LNCaP clone FGC (cell line): Measurements from ENCODE around the gene PPT2.

Experiments used
- DNase-seq: peaks from one replicate; pipeline ENCODE4 v3.0.0-alpha.2; 2011; ENCODE audit warnings: low read depth
- H3K4me3 ChIP-seq: 2 replicates; pipeline ENCODE4 v1.5.1; 2011; ENCODE audit warnings: mild to moderate bottlenecking, low read depth, low read length, control low read depth
- TF ChIP-seq, protein P1 (sequence below): IDR thresholded peaks from 2 replicates; pipeline ENCODE4 v1.5.1; 2012; ENCODE audit warnings: mild to moderate bottlenecking; ENCODE audit not compliant: control insufficient read depth, insufficient read depth; ENCODE audit errors: extremely low read depth

Gene PPT2

DNA sequence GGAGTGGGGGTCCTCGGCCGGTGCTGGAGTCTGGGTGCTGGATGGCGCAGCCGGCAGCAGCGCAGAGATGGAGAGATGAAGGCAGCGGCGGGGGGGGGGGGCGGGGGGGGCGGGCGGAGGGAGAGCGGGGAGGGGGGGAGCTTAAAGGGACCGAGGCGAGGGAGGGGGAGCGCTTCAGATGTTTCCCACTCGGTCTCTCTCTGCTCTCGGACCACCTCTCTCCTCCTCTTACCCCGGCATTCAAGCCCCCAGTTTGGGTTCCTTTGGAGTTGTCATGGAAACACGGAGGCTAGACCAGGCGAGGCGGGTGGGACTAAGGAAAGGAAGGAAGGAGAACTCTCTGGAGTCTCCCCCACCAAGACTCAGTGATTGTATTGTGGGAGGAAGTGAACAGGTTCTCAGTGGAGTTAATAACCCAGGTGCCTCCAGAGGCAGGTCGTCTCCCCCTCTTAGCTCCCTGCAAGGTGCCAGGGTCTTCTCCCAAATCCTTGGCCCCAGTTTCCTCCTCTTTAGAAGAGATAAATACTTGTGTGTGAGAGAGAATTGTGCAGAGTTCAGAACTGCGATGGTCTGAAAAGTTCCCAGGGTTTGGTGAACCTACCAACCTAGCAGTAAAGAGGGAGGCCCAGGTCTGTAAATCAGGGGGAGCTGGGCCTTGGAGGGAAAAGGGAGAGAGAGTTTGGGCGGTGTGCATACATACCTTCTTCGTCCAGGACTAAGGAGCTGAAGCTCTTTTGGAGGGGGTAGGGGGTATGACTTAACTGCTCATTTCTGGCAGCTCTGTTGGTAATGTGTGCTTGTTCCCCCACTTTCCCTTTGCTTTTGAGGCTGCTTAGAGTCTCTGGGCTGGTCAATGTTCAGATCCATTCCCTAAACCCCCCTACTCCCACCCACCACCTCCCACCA, 1.8 kb upstream of the PPT2 start, which contains the start of gene PRRT1:
Gene PRRT1 (minus strand): TSS at position 77 of the 906 bp plus-strand sequence. CDS start 112 bp downstream, outside the sequence.
- no peak for DNase-seq
- TF ChIP-seq, protein P1, sequence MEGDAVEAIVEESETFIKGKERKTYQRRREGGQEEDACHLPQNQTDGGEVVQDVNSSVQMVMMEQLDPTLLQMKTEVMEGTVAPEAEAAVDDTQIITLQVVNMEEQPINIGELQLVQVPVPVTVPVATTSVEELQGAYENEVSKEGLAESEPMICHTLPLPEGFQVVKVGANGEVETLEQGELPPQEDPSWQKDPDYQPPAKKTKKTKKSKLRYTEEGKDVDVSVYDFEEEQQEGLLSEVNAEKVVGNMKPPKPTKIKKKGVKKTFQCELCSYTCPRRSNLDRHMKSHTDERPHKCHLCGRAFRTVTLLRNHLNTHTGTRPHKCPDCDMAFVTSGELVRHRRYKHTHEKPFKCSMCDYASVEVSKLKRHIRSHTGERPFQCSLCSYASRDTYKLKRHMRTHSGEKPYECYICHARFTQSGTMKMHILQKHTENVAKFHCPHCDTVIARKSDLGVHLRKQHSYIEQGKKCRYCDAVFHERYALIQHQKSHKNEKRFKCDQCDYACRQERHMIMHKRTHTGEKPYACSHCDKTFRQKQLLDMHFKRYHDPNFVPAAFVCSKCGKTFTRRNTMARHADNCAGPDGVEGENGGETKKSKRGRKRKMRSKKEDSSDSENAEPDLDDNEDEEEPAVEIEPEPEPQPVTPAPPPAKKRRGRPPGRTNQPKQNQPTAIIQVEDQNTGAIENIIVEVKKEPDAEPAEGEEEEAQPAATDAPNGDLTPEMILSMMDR = no peak
- no peak within 1 kb of the TSS for H3K4me3 ChIP-seq

DNA sequence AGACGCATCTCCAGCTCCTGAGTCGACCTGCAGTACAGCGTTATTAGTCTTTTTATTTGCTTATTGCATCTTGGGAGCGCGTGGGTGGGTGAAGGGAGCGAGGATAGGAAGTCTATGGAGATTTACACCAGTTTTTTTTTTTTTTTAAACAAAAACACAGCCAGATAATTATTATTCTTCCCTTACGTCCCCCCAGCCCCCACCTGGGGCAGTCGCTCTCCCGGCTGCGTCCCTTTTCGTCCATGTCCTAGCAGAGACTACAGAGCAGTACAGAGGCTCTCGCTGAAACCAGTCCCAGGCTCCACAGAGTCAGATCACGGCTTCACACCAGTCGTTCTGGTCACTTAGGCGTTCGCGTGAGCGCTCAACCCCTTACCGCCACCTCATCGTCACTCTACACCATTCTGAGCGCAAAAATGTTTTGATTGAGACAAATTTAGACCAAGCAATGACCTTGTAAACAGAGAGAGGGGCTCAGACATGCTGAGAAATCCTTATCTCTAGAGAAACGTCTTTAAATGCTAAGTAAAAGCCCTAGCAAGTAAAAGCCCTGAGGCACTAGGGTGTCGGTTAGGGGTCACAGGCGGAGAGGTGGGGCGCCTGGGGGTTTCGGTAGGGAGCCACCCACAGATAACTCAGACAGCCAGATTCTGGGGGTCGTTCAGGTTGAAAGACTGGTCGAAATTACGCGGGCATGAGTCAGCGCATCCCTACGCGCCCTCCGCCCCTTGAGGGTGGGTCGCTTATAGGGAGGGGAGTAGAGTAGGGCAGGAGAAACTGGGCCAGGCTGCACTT, 975 bp upstream of the PPT2 start:
- no peak for DNase-seq
- H3K4me3 ChIP-seq = peak overlapping the region; percentile 77

DNA sequence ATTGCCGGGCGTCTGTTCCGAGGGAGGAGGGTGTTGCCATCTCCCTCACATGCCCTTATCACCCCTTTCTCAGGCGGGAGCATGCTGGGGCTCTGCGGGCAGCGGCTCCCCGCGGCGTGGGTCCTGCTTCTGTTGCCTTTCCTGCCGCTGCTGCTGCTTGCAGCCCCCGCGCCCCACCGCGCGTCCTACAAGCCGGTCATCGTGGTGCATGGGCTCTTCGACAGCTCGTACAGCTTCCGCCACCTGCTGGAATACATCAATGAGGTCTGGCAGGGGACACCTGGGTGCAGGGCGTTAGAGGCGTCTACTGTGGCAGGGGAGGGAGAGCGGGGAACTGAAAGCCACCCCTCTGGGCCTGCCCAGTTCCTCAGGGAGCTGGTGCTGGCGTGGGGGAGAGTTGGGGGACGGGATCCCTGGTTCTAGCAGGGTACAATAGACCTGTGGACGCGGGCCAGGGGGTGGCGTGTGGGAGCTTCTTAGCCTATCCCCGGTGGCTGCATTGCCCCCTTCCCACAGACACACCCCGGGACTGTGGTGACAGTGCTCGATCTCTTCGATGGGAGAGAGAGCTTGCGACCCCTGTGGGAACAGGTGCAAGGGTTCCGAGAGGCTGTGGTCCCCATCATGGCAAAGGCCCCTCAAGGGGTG, 697 bp downstream of the PPT2 start:
- DNase-seq = peak; percentile 42
- peak overlapping the region; percentile 77 for H3K4me3 ChIP-seq
- TF ChIP-seq, protein P1 = peak; percentile 80

More for the DNA sequence above, 975 bp upstream of the PPT2 start:
- TF ChIP-seq, protein P1 = no peak

DNA sequence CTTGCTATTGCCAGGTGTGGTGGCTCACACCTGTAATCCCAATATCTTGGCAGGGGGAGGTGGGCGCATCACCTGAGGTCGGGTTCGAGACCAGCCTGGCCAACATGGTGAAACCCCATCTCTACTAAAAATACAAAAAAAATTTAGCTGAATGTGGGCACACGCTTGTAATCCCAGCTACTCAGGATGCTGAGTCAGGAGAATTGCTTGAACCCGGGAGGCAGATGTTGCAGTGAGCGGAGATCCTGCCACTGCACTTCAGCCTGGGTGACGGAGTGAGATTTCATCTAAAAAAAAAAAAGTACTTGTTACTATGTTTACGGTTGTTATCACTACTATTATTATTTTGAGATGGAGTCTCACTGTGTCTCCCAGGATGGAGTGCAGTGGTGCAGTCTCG, 3.0 kb downstream of the PPT2 start:
- TF ChIP-seq, protein P1 = no peak
- no peak for DNase-seq
- no peak overlapping the region for H3K4me3 ChIP-seq

DNA sequence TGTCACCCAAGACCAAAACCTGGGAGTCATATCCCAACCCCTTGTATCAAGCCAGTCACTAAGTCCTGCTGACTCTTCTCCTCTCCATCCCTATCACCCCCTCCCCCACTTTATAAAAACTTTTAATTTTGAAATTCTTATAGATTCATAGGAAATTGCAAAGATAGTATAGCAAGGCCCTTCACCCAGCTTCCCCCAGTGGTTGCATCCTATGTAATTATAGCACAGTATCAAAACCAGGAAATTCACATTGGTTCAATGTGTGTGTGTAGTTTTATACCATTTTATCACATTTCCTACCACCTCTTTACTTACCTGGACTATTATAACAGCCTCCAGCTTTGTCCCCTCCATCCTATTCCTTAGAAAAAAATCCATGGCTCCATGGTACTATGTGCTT, 4.1 kb downstream of the PPT2 start:
- no peak overlapping the region for H3K4me3 ChIP-seq
- TF ChIP-seq, protein P1 = no peak
- DNase-seq = no peak

DNA sequence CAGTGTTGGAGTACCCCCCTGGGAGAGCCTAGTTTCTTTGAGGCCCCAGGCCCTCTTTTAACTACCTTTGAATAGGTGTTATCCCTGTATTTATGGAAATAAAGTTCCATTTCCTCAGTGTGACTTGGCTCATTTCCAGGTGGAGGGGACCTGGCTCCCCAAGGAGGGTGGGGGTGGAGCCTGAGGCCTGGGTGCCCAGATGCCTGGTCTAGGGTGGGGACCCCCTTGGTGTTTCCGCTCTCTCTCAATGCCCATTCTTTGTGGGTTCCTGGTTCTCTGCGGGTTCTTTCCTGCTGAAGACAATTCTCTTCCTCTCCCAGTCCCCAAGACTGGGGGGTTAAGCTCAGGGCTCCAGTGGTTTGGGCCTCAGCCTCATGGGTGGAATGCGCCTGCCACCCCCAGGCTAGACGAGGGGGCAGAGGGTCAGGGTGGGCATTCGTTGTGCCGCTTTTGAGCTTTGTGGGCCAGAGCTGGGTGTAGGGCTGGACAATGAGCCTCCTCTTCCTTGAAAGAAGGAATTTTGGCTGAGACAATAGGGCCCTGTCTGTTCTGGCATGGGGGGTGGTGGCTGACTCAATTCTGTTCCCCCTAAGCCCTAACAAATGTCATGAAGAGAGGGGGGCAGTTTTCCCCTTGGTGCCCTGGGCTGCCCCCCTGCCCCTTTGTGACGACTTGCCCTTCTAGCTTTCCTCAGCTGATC, 9.8 kb downstream of the PPT2 start:
- H3K4me3 ChIP-seq = no peak overlapping the region
- TF ChIP-seq, protein P1 = no peak
- DNase-seq = no peak
